C4-2B (cell line): ENCODE data around the gene LMF1.
"Not testable (repeated sequence)": the region's sequence is repeated elsewhere in the genome, so short reads cannot be mapped to it uniquely, and the experiment has no call there.

Source experiments
- H3K27ac ChIP-seq: fragments of 450-650 bp; 2 replicates; pipeline ENCODE4 v1.5.1; 2017
- ZFX ChIP-seq: fragments of 450-650 bp; IDR thresholded peaks from 2 replicates; pipeline ENCODE4 v1.6.1; 2017
- TF ChIP-seq, protein P1 (sequence below): fragments of 450-650 bp; conservative IDR thresholded peaks from 2 replicates; pipeline ENCODE4 v1.5.1; 2017; ENCODE audit warnings: mild to moderate bottlenecking

Gene LMF1

DNA sequence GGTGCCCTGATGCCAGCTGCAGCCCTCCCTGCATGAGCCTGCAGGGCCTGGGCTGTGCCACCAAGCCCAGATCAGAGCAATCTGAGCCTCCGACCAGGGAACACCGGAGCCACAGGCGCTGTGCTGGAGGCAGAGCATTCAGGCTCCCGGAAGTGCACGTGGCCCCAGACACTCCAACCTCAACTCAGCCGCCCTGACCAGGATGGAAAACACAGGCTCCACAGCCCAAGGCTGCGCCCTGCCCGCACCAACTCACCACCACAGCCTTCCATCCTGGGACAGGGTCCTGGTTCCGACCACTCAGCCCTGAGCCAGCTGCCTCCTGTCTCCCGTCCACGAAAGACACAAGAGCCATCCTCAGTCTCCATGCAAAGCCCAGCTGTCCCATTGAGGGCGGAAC, 18.5 kb downstream of the LMF1 start:
- no peak for TF ChIP-seq ZFX
- TF ChIP-seq, protein P1, sequence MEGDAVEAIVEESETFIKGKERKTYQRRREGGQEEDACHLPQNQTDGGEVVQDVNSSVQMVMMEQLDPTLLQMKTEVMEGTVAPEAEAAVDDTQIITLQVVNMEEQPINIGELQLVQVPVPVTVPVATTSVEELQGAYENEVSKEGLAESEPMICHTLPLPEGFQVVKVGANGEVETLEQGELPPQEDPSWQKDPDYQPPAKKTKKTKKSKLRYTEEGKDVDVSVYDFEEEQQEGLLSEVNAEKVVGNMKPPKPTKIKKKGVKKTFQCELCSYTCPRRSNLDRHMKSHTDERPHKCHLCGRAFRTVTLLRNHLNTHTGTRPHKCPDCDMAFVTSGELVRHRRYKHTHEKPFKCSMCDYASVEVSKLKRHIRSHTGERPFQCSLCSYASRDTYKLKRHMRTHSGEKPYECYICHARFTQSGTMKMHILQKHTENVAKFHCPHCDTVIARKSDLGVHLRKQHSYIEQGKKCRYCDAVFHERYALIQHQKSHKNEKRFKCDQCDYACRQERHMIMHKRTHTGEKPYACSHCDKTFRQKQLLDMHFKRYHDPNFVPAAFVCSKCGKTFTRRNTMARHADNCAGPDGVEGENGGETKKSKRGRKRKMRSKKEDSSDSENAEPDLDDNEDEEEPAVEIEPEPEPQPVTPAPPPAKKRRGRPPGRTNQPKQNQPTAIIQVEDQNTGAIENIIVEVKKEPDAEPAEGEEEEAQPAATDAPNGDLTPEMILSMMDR = no peak
- peak overlapping the region; percentile 66; the same call in 1 of the 2 replicates for H3K27ac ChIP-seq

DNA sequence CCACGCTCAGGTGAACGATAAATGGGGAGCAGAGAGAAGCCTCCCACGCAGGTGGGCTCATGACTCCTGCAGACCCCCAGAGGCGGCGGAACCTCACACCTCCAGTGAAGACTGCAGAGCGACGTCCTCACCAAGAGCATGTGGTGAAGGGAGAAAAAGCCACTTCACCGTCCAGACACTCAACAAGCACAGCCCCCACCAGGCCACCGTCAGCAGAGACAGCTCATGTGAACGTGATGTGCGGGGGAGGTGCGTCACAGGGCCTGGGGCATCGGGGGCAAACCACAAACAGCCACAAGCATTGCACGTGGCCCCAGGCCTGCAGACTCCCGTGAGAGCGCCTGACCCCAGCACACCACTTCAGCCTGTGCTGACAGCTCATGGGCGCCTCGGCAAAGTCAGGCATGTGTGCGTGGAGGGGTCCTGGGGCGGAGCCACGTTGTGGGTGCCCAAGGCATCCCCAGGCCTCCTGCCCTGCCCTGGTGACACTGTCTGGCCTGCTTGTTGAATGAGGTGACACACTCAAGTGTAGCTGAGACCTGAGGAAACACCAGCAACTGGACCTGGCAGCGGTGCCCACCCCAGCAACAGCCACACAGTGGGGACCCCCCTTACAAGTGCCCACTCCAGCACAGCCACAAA, 19.0 kb downstream of the LMF1 start:
- peak overlapping the region; percentile 66 for H3K27ac ChIP-seq
- TF ChIP-seq, protein P1 = no peak
- TF ChIP-seq ZFX = no peak

DNA sequence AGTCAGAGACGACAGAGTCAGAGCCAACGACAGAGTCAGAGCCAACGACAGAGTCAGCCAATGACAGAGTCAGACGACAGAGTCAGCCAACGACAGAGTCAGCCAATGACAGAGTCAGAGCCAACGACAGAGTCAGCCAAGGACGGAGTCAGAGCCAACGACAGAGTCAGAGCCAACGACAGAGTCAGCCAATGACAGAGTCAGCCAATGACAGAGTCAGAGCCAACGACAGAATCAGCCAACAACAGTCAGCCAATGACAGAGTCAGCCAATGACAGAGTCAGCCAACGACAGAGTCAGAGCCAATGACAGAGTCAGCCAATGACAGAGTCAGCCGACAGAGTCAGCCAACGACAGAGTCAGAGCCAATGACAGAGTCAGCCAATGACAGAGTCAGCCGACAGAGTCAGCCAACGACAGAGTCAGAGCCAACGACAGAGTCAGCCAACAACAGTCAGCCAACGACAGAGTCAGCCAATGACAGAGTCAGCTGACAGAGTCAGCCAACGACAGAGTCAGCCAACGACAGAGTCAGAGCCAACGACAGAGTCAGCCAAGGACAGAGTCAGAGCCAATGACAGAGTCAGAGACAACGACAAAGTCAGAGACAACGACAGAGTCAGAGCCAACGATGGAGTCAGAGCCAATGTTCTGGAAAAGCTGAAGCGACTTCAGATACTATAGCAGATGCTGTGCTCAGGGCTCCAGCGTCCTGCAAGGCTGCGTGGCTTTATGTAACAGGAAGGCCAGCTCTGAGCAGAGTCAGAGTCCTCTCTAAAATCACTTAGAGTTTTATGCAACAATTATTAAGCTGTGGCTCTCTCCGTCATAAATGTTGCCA, 19.8 kb downstream of the LMF1 start:
- peak overlapping the region; percentile 66 for H3K27ac ChIP-seq

DNA sequence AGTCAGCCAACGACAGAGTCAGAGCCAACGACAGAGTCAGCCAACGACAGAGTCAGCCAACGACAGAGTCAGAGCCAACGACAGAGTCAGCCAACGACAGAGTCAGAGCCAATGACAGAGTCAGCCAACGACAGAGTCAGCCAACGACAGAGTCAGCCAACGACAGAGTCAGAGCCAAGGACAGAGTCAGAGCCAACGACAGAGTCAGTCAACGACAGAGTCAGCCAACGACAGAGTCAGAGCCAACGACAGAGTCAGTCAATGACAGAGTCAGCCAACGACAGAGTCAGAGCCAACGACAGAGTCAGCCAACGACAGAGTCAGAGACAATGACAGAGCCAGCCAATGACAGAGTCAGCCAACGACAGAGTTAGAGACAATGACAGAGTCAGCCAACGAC, 22.0 kb downstream of the LMF1 start:
- not testable (repeated sequence) for H3K27ac ChIP-seq

DNA sequence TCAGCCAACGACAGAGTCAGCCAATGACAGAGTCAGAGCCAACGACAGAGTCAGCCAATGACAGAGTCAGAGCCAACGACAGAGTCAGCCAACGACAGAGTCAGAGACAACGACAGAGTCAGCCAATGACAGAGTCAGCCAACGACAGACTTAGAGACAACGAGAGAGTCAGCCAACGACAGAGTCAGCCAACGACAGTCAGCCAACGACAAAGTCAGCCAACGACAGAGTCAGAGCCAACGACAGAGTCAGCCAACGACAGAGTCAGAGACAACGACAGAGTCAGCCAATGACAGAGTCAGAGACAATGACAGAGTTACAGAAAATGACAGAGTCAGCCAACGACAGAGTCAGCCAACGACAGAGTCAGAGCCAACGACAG, 22.9 kb downstream of the LMF1 start:
- not testable (repeated sequence) for H3K27ac ChIP-seq

DNA sequence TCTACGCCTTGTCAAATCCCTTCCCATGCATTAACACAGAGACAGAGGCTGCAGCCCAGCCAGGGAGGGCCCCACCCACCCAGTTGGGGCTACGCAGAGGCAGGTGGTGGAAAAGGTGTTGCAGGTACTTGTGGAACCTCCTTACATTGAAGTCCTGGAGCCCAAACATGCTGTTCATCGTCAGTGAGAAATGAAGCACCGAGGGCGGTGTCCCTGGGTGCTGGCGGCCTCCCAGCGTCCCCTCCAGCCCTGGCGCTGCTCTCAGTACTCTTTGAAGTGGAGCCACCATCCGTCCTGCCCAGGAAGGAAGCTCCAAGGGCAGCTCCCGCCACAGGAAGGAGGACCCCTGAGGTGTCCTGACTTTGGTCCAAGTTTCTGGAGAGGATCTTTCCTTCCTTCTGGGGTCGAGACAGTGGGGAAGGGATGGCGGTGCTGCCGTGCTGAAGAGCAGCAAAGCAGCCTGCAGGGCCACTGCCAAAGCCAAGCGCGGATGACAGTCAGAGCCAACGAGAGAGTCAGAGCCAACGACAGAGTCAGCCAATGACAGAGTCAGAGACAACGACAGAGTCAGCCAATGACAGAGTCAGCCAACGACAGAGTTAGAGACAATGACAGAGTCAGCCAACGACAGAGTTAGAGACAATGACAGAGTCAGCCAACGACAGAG, 23.4 kb downstream of the LMF1 start:
- TF ChIP-seq ZFX = no peak
- TF ChIP-seq, protein P1 = no peak
- no peak overlapping the region for H3K27ac ChIP-seq

DNA sequence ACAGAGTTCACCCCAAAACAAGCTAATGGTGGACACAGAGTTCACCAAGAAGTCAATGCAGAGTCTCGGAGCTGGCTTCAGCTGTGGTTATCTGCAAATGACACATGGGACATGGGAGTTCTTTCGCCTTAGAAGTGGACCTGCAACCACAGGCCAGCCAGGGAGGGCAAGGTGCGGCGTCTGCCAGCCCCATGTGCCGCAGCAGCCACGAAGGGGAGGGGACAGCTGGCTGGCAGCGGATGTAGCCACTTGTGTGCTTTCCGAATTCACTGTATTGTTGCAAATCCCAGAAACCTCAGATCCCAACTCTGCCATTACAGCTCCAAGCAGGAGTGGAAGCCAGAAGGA, 24.8 kb downstream of the LMF1 start:
- TF ChIP-seq ZFX = no peak
- TF ChIP-seq, protein P1 = no peak
- no peak overlapping the region for H3K27ac ChIP-seq

GRCh38 chr16:945271-946047, 25.3 kb downstream of the LMF1 start:
- no peak overlapping the region for H3K27ac ChIP-seq
- TF ChIP-seq ZFX = no peak
- TF ChIP-seq, protein P1 = no peak
